DMS114 treated with DMSO at 0.1 percent for 48 hours (cell line): Measurements from ENCODE around the gene LMBR1.
"Not testable (repeated sequence)": the region's sequence is repeated elsewhere in the genome, so short reads cannot be mapped to it uniquely, and the experiment has no call there.

ENCODE experiments used
- DNase-seq: peaks from one replicate; lab custom pipeline; 2025; ENCODE audit not compliant: unreplicated experiment; lab: John Stamatoyannopoulos, UW

LMBR1 gene, protein sequence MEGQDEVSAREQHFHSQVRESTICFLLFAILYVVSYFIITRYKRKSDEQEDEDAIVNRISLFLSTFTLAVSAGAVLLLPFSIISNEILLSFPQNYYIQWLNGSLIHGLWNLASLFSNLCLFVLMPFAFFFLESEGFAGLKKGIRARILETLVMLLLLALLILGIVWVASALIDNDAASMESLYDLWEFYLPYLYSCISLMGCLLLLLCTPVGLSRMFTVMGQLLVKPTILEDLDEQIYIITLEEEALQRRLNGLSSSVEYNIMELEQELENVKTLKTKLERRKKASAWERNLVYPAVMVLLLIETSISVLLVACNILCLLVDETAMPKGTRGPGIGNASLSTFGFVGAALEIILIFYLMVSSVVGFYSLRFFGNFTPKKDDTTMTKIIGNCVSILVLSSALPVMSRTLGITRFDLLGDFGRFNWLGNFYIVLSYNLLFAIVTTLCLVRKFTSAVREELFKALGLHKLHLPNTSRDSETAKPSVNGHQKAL

DNA sequence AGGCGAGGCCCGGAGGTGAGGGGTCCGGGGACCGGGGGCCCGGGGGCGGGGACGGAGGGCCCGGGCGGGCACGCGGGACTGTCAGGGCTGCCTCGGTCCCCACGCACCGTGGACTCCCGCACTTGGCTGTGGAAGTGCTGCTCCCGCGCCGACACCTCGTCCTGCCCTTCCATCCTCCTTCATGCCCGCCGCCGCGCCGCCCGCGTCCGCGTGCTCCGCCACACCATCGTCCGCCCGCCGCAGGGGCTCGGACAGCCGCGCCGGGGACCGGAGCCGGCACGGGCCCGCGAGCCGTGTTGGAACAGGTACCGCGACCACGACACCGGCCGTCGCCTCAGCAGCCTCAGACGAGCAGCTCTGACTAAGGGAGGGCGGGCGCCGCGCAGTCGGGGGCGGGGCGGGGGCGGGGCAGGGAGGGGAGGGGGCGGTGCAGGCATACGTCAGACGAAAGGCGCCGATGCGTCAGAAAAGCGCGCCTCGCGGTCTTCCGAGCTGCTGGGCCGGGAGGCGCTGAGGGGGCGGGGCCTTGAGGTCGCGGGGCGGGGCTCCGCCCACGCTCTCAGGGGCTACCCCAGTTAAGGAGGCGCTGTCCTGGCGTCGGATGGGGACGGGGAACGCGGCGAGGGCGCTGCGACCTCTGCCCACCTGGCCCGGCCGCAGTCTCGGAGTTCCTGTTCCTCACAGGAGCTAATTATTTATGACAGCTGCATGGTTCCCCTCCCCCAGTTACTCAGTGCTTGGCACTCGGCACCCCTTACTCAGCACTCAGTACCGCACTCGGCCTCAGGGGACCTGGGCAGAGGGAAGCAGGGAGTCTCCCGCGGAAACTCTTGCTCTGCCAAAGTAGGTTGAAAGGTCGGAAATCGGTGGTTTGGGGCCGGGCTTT is at the start of gene LMBR1:
LMBR1 (minus strand) TSS at position 363 of the 886 bp plus-strand sequence; CDS start at position 173, 190 bp downstream.
- peak; percentile 76 for DNase-seq

DNA sequence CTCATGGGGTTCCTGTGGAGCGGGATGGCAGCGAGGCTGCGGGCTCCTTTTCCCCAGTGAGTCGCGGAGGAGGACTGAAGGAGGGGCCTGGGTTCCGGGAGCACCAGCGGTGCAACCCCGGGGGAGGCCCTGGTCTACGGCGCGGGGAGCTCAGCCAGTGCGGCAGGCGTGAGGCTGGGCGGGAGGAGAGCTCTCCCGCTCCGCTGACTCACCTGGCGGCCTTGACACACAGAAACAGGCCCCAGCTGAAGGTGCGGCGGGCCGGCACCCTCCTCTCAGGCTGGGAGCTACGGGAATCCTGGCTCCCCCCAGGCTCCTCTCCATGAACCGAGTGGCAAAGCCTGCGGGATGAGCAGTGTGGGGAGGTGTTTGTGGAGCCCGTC is 49.7 kb upstream of the LMBR1 start:
- no peak for DNase-seq

DNA sequence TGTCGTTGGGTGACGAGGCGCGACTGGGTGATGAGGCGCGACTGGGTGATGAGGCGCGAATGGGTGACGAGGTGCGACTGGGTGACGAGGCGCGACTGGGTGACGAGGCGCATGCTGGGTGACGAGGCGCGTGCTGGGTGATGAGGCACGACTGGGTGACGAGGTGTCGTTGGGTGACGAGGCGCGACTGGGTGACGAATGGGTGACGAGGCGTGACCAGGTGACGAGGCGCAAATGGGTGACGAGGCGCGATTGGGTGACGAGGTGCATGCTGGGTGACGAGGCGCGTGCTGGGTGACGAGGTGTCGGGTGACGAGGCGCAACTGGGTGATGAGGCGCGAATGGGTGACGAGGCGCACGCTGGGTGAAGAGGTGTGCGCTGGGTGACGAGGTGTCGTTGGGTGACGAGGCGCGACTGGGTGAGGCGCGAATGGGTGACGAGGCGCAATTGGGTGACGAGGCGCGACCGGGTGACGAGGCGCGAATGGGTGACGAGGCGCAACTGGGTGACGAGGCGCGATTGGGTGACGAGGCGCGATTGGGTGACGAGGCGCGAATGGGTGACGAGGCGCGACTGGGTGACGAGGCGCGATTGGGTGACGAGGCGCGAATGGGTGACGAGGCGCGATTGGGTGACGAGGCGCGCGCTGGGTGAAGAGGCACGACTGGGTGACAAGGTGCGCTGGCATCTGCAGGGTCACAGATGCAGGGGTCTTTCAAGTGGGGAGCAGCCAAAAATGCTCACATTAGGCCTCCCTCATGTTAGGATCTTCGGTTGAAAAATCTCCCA is 48.6 kb upstream of the LMBR1 start:
- no peak for DNase-seq

DNA sequence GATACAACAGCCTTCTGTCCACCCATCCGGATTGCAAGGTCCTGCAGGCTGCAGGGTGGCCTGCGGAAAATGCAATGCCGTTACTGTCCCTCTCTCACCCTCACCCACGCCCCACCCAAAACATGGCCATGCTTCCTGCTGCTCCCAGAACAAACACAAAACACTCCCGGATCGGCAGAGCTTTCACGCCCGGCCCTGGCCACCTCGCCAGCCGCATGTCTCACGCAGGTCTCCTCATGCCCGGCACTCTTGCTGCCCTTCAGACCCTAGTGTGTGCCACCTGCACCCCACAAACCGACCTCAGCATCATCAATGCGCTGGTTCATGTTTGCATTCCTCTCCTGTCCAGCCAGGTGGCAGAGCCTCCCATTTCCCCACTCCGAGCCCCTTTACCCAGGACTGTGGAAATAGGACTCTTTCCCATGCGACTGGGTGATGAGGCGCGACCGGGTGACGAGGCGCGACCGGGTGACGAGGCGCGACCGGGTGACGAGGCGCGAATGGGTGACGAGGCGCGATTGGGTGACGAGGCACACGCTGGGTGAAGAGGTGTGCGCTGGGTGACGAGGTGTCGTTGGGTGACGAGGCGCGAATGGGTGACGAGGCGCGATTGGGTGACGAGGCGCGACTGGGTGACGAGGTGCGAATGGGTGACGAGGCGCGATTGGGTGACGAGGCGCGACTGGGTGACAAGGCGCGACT is 47.6 kb upstream of the LMBR1 start:
- DNase-seq: no peak

DNA sequence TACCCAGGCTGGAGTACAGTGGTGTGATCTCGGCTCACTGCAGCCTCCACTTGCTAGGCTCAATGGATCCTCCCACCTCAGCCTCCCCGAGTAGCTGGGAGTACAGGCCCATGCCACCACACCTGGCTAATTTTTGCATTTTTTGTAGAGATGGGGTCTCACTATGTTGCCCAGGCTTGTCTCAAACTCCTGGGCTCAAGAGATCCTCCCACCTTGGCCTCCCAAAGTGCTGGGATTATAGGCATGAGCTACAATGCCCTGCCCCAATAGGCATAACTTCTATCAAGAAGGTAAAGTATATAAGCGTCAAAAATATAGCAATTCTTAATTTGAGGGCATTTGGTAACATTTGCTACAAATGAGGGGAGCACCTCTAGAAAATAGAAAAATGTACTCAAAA is 43.8 kb upstream of the LMBR1 start:
- not testable (repeated sequence) for DNase-seq

DNA sequence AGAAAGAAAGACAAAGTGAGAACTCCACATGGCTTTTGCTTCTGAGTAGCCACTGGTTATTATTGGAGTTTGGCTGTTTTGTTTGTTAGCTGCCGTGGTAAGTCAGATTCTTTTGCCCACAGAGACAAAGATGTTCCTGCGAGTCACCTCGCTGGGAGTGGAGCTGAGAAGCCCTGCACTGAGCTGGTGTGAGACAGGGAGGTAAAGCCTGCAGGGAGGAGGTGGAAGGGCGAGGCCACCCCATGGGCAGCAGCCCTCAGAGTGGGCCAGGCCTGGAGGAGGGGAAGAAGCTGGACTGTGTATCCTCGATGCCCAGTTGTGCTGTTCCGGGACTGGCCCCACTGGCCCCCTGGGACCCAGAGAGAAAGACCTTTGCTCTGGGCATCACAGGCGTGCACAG is 42.3 kb upstream of the LMBR1 start:
- DNase-seq: no peak

DNA sequence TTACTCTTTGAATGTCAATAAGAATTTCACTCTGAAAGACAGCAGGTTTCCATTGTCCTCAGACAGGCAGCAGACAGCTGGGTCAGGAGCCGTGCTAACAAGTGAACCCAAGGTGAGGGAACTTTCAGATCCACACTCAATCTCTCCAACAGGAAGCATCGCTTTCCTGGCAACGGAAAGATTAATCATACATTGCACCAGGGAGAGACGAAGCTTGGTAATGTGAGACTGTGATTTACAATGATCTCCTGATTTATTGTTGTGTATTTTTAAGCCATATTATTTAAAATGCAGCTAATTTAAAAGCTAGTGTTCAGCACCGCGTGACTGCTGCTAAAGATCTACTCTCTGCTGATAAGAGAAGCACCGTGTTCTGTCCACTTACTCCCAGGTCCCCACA is 39.0 kb upstream of the LMBR1 start:
- no peak for DNase-seq

DNA sequence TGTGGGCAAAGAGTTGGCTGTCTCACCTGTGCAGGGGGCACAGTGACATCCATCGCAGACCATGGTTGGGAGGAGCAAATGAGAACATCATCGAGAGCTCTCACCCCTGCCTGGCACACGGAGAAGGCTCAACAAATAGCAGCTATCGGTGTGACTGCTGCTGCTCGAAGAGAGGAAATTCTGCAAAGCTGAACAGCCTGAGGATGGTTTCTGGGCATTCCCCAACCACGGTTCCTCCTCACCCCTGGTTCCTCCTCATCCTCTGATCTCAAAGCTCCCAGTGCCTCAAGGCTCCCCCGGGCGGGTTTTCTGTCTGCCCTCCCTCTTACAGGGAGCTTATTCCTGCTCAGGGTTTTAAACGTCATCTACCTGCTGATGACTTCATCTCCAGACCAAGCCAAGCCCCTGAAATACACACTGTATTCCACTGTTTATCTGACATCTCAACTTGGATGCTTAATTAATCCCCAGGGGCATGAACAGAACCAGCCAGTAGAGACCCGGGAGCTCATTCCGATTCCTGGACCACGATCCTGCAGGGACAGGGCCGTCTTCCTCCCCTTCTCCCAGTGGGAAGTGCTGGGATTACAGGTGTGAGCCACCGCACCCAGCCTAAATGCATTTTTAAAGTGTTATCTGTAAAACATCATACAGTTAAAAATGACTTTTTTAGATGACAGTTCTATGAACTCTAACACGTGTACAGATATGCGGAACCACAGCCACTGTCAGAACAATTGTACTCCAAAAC is 37.0 kb upstream of the LMBR1 start:
- no peak for DNase-seq

DNA sequence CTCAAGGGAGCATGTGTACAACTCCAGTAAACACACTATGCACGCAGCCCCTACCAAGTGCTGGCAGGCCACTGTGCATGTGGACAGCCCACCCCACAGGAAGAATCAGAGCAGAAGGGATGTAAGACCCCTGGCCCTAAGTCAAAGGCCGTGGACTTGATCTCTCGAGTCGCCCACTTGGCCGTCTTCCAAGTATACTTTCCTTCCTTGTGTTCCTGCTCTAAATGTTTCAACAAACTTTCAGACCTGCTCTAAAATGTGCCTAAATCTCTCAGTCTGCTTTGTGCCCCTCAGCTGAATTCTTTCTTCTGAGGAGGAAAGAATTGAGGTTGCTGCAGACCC is 35.4 kb upstream of the LMBR1 start:
- no peak for DNase-seq

DNA sequence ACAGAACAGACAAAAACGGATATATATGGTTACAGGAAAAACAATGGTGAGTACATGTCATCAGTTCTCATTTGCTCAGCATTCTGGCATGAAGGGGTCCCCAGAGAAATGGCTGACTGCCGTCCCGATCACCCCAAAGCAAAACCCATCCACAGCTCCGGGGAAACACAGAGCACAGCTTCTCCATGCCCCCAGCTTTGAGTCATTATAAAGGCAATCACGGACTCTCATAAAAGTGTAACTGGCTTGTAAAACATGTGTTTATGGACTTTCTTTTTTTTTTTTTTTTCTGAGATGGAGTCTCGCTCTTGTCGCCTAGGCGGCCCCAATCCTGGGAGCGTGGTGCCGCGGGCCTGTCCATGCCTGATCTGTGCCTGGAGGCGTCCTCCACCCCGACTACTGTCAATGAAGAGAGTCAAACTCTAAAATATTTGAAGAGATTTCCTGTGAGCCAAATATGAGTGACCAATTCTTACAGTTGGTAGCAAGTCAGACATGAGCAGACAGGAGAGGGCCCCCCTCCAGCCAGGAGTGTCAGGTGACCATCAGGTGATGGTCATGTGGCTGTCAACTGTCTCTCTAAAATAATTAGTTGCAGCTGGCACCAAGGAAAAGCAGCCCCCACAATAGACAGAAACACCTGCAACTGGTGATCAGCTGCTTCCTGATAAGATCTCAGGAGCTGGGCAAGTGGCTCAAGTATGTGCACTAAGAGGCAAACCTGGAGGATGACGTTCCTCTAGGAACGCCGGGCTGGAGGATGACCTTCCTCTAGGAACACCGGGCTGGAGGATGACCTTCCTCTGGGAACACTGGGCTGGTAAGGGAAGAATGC is 34.8 kb upstream of the LMBR1 start:
- DNase-seq: no peak

DNA sequence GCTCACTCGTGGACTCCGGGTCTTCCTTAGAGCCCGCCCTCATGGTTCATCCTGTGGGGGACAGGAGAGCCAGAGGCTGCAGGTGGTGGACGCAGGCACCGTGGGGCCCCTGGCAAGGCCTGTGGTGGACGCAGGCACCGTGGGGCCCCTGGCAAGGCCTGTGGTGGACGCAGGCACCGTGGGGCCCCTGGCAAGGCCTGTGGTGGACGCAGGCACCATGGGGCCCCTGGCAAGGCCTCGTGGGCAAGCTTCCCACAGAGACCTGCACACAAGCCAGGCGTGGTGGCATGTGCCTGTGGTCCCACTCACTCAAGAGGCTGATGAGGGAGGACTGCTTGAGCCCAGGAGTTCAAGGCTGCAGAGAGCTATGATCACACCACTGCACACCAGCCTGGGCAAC is 32.8 kb upstream of the LMBR1 start:
- DNase-seq: not testable (repeated sequence)

DNA sequence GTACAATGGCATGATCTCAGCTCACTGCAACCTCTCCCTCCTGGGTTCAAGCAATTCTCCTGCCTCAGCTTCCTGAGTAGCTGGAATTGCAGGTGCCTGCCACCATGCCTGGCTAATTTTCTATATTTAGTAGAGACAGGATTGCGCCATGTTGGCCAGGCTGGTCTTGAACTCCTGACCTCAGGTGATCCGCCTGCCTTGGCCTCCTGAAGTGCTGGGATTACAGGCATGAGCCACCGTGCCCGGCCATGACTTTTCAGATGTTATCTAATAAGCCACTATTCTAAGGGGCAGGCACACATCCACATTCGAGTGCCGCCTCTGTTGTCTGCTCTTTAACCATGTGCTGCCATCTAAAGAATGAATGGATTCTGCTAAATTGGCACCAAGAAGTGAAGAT is 29.3 kb upstream of the LMBR1 start:
- not testable (repeated sequence) for DNase-seq

DNA sequence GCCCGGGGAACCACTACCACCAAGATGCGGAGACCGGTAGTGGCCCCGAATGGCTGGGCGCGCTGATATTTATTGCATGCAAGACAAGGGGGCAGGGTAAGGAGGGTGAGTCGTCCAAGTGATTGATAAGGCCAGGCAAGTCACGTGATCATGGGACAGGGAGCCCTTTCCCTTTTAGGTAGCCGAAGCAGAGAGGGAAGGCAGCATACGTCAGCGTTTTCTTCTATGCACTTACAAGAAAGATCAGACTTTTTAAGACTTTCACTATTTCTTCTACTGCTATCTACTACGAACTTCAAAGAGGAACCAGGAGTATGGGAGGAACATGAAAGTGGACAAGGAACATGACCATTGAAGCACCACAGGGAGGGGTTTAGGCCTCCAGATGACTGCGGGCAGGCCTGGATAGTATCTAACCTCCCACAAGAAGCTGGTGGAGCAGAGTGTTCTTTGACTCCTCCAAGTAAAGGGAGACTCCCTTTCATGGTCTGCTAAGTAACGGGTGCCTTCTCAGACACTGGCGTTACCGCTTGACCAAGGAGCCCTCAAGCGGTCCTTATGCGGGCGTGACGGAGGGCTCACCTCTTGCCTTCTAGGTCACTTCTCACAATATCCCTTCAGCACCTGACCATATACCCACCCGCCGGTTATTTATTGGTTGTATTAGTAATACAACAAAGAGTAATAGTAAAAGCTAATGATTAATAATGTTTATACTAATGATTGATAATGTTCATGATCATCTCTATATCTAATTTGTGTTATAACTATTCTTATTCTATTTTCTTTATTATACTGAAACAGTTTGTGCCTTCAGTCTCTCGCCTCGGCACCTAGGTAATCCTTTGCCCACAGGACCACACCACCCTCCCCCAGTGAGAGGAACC is 27.7 kb upstream of the LMBR1 start:
- not testable (repeated sequence) for DNase-seq

DNA sequence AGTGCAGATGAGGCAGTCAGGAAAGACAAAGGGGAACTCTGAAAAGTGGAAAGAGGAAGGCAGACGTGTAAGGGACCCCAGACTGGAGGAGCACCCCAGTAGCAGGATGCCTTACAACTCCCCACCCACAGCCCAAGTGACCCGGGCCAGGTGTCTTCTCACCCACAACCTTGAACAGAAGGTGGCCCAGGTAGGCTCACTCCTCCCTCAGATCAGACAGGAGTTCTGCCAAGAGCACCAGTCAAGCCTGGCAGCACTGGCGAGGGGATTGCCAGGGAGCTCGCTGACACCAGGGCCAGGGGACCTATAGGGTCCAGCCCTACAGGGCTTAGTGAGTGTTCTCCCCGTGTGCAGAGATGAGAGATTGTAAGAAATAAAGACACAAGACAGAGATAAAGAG is 27.1 kb upstream of the LMBR1 start:
- no peak for DNase-seq

DNA sequence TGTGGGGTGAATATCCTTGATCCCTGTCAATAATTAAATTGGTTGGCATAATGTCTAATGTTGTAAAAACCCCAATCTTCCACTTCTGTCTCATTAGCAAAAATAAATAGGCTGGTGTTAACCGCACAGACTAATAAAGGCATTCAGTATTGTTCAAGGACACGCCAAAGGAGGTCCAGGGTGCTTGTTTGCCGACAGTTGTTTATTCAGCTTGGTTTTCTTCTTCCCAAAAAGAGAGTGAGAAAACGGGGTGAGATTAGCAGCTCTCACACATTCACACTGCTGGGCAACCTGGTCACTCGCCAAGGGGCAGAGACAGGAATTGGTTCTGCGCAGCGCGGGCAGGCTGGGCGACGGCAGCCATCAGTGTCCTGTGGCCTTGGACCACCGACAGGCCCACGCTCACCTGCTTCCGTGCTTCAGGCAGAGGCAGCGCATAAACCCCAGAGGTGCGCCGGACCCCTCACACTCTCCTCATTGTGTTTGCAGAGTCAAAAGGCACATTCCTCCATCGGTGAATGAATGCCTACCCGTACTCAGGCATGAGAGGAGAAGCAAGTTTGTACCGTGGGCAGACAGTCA is 26.2 kb upstream of the LMBR1 start:
- DNase-seq: no peak

DNA sequence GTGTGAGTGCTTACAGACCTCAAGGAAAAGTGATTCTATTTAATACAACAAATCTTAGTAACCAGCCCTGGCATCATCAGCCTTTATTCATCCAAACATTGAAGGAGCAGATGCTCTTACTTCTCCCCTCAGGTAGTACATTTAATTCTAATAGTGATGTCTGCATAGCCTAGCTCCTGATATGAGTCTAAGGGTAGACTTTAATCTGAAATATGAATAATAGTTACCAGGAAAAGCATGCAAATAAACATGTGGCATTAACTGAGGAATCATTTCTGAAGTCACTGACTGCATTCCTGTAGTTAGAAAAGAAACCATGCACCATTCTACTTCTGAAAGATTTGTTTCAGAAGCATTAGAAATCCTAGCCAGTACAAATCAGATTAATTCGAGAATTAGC is 25.7 kb upstream of the LMBR1 start:
- DNase-seq: no peak

DNA sequence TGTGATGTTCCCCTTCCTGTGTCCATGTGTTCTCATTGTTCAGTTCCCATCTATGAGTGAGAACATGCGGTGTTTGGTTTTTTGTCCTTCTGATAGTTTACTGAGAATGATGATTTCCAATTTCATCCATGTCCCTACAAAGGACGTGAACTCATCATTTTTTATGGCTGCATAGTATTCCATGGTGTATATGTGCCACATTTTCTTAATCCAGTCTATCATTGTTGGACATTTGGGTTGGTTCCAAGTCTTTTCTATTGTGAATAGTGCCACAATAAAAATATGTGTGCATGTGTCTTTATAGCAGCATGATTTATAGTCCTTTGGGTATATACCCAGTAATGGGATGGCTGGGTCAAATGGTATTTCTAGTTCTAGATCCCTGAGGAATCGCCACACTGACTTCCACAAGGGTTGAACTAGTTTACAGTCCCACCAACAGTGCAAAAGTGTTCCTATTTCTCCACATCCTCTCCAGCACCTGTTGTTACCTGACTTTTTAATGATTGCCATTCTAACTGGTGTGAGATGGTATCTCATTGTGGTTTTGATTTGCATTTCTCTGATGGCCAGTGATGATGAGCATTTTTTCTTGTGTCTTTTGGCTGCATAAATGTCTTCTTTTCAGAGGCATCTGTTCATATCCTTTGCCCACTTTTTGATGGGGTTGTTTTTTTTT is 16.7 kb upstream of the LMBR1 start:
- DNase-seq: not testable (repeated sequence)
